HG02840 (cell line): ENCODE results near the gene ZKSCAN3.
A peak's percentile ranks its signal among the peaks of the same experiment; 100 is the strongest.
"Not testable (repeated sequence)": the region's sequence is repeated elsewhere in the genome, so short reads cannot be mapped to it uniquely, and the experiment has no call there.

Source experiments
- ATAC-seq: cut with Tn5 transposase; IDR thresholded peaks from one replicate; pipeline ENCODE4 v1.9.1; 2021; ENCODE audit warnings: mild to moderate bottlenecking, moderate library complexity, moderate number of reproducible peaks; ENCODE audit not compliant: unreplicated experiment, low FRiP score

Gene ZKSCAN3

GRCh38 chr6:28371280-28371679 is 21.5 kb downstream of the ZKSCAN3 start:
- ATAC-seq = no peak

GRCh38 chr6:28371706-28372451 is 22.1 kb downstream of the ZKSCAN3 start:
- ATAC-seq = no peak

- no peak for ATAC-seq
These were observed 24.2 kb downstream of the ZKSCAN3 start for GRCh38 chr6:28373925-28374324.

DNA sequence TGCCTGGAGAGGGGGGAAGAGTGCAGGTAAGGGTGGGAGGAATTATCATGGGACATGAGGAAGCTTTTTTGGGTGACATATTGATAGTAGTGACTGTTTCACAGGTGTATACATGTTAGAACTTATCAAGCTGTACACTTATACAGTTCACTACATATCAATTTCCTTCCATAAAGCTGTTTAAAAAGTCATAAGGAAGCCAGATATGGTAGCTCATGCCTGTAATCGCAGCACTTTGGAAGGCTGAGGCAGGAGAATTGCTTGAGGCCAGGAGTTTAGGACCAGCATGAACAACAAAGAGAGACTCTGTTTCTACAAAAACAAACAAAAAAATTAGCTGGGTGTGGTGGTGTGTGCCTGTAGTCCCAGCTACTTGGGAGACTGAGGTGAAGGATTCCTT is 28.1 kb downstream of the ZKSCAN3 start:
- no peak for ATAC-seq

- ATAC-seq = no peak
These were observed 28.9 kb downstream of the ZKSCAN3 start for GRCh38 chr6:28378644-28379043.

DNA sequence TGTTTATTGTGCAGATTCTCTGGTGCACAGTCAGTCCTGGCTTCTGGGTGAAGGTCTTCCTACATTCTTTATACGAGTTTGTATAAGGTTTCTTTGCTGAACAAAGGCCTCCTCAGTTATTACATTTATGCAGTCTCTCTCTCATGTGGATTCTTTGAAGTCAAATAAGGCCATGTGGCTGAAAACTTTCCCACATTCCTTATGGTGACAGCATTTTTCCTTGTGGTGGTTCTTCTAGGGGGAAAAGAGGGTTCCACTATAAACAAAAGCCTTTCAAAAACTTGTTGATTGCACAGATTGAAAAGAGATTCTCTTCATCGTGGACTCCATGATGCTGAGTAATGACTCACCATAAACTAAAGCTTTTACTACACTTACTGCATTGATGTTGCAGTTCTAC is 30.6 kb downstream of the ZKSCAN3 start:
- ATAC-seq = no peak

- ATAC-seq = peak; percentile 83
These were observed 33.7 kb downstream of the ZKSCAN3 start for GRCh38 chr6:28383235-28384142.

DNA sequence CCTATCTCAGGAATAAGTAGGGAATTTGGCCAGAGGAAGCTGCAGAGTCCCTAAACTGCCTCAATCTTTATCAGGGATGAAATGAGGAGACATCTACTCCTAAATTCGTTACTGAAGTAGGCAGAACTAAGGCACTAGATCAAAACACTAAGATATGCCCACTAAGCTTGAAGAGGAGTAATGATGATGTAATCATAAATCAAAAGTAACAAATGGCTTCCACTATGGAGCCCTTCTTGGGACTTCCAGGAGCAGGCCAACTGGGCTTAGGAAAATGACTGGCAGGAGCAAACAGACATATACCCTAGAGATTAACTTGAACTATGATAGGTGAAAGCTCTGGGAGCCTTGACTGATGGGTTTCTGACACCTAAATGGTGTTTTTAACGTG is 34.4 kb downstream of the ZKSCAN3 start:
- ATAC-seq = no peak

DNA sequence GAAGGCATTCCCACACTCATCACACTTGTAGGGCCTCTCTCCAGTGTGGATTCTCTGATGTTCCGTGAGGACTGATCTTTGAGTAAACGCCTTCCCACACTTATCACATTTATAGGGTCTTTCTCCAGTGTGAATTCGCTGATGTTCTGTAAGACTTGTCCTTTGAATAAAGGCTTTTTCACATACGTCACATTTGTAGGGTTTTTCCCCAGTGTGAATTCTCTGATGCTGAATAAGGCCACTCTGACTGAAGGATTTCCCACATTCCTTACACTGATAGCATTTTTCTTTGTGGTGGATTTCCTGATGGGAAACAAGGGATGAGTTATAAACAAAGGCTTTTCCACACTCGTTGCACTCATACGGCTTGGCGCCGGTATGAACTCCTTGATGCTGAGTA is 40.9 kb downstream of the ZKSCAN3 start:
- ATAC-seq = no peak

DNA sequence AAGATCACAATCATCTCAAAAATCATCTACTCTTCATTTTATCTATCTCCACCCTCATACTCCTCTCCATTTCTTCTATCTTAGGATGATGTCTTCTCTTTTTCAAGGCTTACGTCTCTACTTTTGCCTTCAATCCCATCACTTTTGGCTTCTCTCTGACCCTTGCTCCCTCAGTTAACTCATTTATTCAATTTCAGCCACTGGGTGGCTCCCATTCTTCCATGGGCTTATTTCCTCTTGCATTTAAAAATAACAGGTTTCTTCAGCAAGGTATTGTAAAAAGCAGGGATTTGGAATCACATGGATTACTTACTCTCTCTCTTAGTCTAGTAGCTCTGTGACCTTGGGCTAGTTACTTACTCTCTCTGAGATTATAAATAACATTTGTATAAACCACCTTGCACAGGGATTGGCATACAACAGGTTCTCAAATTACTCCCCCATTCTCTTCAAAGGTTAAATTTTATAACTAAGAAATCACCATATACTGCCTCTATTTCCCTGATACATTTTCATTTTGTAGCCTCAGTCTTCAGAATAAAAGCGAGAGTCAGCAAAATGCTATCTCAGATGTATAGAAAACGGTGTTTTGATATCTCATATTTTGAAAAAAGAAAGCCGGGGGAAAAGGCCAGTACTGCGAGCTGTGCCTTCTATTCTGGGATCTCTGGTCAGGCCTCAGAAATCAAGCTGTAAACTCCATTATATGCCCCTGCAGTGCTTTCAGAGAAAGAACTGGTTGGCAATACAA is 44.3 kb downstream of the ZKSCAN3 start:
- no peak for ATAC-seq

DNA sequence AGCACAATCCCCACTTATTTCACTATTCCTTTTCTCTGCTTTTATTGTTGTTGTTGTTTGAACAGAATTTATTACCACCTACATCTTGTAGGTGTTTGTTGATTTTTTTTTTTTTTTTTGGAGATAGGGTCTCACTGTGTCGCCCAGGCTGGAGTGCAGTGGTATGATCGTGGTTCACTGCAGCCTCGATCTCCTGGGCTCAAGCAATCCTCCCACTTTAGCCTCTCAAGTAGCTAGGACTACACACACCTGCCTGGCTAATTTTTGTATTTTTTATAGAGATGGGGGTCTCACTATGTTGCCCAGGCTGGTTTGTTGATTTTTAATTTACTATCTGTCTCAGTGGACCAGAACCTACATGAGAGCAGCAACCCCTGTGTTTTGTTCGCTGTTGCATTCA is 46.2 kb downstream of the ZKSCAN3 start:
- no peak for ATAC-seq

GRCh38 chr6:28399350-28400121 is 49.8 kb downstream of the ZKSCAN3 start, which contains the start of gene ZSCAN12:
TSS of gene ZSCAN12 (minus strand) at chr6:28399747. CDS start at chr6:28398405, 1,342 bp downstream.
- peak; percentile 77 for ATAC-seq

DNA sequence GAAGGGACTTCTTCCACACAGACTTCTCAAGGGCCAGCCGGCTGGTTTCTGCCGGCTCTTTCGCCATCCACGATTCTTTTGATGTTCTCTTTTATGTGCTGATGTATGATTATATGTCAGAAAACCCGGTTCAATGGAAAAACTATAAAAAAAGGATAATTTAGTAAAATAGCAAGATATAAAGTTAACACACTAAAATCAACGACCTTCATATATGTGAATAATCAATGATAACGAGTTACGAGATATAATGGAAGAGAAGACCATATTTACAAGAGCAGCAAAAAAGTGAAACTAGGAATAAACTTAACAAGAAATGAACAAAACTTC is 50.3 kb downstream of the ZKSCAN3 start:
- ATAC-seq = no peak

DNA sequence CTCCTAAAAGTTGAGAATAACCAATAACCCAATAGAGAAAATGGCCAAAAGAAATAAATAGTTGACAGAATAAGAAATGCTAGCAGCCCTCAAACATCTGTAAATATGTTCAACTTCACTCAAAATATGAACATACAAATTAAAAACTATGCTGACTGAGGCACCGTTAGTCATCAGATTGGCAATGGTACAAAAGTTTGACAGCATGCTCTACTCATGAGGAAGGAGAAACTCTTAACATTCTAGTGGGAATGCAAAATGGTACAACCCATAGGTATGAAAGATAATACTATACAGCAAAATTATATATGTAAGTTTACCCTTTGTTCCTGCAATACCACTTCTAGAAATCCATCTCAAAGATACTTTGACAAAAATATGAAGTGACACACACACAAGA is 51.4 kb downstream of the ZKSCAN3 start:
- ATAC-seq = no peak

DNA sequence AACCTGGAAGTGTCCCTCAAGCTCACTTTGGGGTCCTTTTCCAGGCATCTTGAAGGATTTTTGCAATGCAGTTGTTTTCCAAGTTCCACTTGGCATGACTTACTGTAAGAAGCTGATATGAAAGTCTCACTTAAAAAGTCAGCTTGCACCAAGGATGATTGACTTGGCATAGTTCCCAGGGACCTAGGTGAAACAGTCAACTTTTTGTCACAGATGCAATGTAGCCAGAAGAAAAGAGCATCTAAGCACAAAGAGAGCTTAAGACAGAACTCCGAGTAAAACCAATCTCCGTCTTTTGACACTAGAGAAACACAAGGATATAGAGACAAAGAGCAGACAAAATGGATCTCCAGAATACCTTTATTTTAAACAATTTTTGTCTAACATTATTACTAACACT is 52.5 kb downstream of the ZKSCAN3 start:
- ATAC-seq = no peak

GRCh38 chr6:28403923-28404322 is 54.2 kb downstream of the ZKSCAN3 start:
- not testable (repeated sequence) for ATAC-seq

GRCh38 chr6:28407401-28407800 is 57.7 kb downstream of the ZKSCAN3 start:
- ATAC-seq = no peak

GRCh38 chr6:28408076-28408802 is 58.5 kb downstream of the ZKSCAN3 start:
- ATAC-seq = no peak

DNA sequence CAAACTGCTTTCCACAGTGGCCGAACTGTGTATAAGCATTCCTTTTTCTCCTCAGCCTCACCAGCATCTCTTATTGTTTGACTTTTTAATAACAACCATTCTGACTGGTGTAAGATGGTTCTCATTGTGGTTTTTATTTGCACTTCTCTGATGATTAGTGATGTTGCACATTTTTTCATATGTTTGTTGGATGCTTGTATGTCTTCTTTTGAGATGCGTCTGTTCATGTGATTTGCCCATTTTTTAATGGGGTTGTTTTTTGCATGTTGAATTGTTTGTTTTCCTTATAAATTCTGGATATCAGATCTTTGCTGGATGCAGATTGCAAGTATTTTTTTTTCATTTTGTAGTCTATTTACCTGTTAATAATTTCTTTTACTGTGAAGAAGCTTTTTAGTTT is 61.0 kb downstream of the ZKSCAN3 start:
- no peak for ATAC-seq

- ATAC-seq = no peak
These were observed 63.9 kb downstream of the ZKSCAN3 start for GRCh38 chr6:28413681-28414080.
